GM18517 (cell line): Measurements from ENCODE around the gene EXOC4.

ENCODE experiments used
- ATAC-seq: cut with Tn5 transposase; IDR thresholded peaks from one replicate; pipeline ENCODE4 v1.9.1; 2021; ENCODE audit warnings: mild to moderate bottlenecking, moderate library complexity; ENCODE audit not compliant: unreplicated experiment

Gene EXOC4

DNA sequence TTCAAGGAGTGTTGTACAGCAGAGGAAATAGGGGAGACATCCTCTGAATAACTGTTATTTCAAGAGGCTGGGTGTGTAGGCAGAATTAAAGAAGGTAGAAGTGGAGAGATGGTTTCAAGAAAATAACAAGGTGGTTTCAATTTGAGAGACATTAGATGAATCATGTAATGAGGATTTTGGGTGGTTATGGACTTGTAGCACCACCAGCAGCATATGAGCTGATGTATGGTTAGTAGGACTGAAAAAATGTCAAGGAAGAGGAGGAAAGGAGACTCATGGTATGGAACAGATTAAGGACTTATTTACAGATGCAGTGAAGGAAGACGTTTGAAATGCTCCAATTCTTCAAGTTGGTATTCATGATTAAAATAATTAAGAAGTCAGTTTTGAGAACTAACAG, 166.2 kb downstream of the EXOC4 start:
- ATAC-seq, result no peak

DNA sequence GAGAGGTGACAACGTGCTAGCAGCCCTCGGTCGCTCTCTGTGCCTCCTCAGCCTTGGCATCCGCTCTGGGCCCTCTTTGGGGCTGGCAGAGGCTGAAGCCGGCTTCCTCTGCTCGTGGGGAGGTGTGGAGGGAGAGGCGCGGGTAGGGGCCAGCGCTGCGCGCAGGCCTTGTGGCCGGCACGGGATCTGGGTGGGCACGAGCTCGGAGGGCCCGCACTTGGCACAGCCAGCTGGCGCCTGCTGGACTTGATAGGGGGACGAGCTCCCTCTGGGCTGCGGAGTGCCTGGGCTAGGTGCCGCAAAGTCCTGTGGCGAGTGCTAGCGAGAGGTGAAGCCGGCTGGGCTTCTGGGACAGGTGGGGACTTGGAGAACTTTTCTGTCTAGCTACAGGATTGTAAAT, 170.7 kb downstream of the EXOC4 start:
- ATAC-seq, result no peak

DNA sequence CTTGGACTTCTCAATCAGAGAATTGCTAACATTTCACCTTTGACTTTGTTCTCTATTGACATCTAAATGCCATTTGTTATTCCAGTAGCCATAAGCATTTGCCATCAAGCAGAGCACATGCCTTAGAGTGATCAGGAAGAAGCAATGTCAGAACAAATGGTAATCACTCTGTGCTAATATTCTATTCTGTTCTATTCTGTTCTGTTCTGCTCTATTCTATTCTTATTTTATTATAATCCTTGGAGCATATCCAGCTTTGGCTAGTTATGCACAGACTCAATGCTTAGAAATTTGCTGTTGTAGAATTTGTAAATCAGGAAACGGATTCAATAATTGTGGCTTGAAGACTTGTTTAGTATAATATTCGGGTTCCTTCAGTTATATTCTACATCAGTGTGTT, 175.4 kb downstream of the EXOC4 start:
- no peak for ATAC-seq

DNA sequence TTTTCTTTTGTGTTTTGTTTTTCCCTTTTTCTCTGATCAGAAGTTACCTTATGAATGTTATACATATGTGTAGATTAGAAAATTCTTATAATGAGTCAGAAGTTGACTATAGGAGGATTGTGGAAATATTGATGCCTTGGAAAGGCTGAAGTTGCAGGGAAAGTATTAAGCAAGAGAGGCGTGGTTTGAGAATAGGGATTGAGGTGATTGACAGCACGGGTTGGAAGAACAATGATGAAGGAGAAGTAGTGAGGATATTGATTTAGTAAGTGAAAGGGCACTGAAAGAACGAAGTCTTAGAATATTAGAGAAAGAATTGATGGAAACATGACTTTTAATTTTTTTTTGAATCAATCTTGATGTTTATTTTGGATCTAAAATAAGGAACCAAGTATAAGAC, 176.0 kb downstream of the EXOC4 start:
- no peak for ATAC-seq

GRCh38 chr7:133429371-133429770, 176.5 kb downstream of the EXOC4 start:
- no peak for ATAC-seq

DNA sequence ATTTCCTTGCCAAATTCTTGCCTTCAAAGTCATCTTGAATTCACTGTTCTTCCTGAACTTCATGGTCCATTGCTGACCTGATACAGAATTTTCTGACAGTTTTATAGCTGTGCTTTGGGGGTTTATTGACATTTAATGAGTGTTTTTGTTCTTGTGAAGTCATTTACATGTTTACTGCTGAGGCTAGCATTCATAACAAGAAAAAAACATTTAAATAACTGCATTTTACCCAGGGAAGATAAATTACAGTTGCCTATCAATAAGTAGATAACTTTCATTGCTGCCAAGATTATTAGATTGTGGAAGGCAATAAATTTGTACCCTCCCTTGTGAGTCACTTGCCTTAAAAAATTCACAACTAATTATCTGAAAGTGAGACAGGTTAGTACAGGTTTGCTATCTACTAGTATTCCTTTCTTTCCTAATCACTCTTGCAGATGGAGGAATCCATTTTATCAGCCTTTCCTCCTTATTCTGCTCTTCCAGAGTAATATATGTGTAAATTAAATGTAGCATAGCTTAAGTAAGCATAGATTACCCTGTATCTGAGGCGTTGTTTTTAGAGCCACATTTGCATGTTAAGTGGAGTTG, 178.4 kb downstream of the EXOC4 start:
- ATAC-seq, result no peak

DNA sequence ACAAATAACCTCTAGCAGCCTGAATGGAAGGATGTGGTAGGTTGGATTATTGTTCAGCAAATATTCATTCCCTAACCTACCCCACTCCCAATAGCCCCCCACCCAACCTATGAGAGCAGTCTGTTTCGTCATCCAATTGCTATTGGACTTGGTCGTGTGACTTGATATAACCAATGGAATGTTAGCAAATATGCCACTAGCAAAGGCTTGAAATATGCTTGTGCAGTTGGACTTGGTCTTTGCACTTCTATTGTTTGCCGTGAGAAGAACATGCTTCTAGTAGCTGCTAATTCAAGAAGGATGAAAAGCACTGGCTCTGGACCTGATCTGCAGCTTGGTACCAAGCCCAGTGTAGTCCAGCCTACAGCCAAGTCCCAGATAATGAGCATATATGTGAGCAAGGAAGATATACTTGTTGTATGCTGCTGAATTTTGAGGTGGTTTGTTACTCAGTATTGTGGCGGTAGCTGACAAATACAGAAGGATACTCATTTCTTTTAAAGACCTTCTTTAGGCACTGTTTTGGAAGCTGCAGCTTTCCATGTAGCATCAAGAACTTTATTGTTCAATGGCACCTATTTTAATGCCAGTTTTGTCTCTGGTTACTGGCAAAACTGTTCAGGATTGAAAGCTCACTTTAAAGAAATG, 180.4 kb downstream of the EXOC4 start:
- no peak for ATAC-seq

GRCh38 chr7:133434246-133434865, 181.5 kb downstream of the EXOC4 start:
- no peak for ATAC-seq

DNA sequence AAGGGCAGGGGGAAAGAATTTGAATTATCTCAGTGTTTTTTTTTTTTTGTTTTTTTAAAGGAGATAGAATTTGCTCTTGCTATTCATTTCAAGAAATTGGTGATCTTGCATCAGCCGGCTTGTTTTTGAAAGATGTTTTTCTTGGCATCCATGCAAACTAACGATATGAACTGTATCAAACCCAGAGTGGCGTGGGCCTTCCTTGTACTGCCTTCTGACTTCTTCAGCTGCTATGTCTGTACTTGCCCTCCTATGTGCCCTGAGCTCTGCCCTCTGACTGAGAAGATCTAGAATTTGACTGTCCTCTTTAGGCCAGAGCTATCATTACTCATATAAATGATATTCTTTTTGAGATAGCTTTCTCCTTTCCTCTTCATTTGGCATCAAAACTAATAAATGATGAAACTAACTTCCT, 183.1 kb downstream of the EXOC4 start:
- no peak for ATAC-seq

- ATAC-seq, result no peak
Observed at GRCh38 chr7:133437544-133437943, 184.7 kb downstream of the EXOC4 start.

GRCh38 chr7:133442818-133443217, 189.9 kb downstream of the EXOC4 start:
- no peak for ATAC-seq

- no peak for ATAC-seq
Observed at GRCh38 chr7:133445617-133446016, 192.7 kb downstream of the EXOC4 start.

DNA sequence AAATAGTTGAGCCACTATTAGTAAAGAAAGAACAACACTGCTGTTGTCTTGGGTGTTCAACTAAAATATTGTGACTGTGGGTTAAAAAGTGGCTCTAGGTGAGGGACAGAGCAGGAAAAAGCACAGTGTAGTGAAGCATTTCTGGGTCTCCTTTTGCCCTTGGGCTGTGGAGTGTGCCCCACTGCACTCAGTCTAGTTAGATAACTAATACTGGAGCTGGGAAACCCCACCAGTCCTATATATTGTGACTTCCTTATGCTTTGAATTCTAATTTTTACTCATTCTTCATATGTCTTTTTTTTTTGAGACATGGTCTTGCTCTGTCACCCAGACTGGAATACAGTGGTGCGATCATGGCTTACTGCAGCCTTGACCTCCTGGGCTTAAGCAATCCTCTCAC, 195.1 kb downstream of the EXOC4 start:
- no peak for ATAC-seq

- ATAC-seq, result no peak
Observed at GRCh38 chr7:133452577-133452976, 199.7 kb downstream of the EXOC4 start.

GRCh38 chr7:133458688-133459087, 205.8 kb downstream of the EXOC4 start:
- ATAC-seq, result no peak

DNA sequence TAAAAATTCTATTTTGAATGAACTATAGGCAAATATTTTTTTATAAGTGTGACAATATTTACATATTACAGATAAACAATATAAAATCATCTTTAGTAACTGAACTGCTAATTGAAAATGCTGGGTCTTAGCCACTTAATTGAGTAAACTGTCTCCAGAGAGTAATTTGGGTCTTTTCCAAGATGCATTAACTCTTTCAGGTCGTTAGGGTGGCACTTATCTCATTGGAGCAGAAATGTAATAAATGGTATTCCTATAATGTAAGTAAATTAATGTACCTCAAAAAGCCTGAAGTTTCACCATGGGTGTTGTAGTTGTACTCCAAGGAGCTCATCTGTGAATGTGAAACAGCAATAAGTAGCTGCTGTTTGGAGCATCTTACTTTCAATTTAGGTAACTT, 208.5 kb downstream of the EXOC4 start:
- ATAC-seq, result no peak

- ATAC-seq, result no peak
Observed at GRCh38 chr7:133475655-133476054, 222.8 kb downstream of the EXOC4 start.

- ATAC-seq, result no peak
Observed at GRCh38 chr7:133477791-133478190, 224.9 kb downstream of the EXOC4 start.

GRCh38 chr7:133478591-133479135, 225.8 kb downstream of the EXOC4 start:
- ATAC-seq, result no peak

DNA sequence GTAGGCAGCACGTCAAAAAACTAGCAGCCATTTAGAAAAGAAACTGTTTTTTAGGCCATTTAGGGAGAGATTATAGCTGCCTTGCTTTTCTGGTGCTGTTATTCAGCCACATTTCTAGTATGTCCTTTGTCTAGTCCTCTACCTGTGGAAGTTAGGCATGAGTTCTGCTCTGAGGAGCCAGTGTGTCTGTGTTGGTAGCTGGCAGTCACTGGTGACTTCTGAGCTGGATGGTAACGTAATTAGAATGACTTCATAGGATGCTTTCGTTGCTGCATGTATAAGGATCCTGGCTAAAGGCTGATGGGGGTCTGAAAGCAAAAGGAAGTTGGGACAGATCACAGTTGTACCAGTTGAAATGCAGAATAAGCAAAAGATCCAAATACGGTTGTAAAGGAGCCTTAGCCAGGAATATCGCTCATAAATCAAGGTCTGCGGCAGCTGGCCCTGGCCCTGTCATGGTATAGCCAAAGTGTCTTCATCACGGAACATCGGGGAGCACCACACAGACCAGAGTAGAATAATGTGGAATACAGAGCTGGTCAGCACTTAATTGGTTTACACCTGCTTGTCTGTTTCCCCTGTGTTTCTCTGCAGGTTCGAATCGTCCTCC, 226.7 kb downstream of the EXOC4 start:
- no peak for ATAC-seq

DNA sequence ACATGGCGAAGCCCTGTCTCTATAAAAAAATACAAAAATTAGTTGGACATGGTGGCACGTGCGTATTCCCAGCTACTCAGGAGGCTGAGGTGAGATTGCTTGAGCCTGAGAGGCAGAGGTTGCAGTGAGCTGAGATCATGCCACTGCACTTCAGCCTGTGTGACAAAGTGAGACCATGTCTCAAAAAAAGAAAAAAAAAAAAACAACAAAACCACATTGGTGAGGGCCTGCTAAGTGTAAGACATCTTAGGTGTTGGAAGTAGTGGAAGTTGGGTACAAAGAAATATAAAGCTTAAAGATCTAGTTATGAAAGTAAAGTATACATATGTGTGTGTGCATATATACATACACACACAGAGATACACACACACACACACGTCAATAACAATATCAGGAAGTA, 228.0 kb downstream of the EXOC4 start:
- no peak for ATAC-seq

DNA sequence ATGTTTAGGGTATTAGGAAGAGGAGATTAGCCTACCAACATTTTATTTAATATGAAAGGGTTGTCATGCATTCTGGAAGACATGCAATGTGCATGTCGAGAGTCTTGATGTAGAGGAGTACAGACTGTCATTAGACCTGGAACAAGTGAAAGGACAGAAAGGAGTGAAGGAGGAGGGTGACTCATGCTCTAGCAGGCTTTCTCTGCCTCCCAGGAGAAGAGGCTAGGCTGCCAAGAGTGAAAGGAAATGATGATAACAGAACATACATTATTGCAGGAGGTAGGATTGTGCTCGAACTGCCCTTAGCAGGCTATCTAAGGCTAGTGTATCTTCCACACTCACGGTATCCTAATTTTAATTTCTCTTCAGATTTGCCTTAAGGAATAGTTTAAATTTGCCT, 228.8 kb downstream of the EXOC4 start:
- ATAC-seq, result no peak
